ENCODE results near the gene DOC2A.

Gene DOC2A

DNA sequence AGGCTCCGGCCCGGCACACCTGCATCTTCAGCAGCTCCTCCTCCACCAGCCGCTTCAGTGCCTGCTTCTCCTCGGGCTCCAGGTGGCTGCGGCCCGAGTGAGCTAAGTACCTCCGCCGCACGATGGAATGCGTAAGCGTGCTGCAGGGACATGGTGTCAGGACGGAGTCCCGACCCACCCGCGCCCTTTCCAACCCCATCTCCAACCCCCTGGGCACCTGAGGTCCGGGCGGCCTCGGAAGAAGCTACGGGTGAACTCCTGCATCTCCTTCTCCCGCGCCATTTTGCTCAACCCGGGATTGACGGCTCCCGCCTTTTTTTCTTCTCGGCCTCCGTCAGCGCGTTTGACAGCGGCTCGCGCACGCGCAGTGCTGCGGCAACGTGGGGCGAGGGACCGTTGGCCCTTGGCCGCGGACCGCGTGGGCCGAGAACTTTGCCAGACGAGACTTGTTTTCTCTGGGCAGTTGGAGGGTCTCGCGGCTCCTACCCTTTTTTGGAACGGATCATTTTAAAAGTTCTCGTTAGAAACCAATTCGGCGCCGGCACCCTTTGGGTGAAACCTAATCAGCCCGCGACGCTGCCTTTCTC is 15.4 kb downstream of the DOC2A start, which contains the start of gene HIRIP3:
HIRIP3 (minus strand) TSS at position 294 of the 587 bp plus-strand sequence; CDS start at position 282, 12 bp downstream.
- H3K4me3 ChIP-seq (ENCODE audit: low read length): peak within 1 kb of the TSS; percentile 89
- DNase-seq (ENCODE audit: low read depth): peak; percentile 63
- TF ChIP-seq, protein P1, sequence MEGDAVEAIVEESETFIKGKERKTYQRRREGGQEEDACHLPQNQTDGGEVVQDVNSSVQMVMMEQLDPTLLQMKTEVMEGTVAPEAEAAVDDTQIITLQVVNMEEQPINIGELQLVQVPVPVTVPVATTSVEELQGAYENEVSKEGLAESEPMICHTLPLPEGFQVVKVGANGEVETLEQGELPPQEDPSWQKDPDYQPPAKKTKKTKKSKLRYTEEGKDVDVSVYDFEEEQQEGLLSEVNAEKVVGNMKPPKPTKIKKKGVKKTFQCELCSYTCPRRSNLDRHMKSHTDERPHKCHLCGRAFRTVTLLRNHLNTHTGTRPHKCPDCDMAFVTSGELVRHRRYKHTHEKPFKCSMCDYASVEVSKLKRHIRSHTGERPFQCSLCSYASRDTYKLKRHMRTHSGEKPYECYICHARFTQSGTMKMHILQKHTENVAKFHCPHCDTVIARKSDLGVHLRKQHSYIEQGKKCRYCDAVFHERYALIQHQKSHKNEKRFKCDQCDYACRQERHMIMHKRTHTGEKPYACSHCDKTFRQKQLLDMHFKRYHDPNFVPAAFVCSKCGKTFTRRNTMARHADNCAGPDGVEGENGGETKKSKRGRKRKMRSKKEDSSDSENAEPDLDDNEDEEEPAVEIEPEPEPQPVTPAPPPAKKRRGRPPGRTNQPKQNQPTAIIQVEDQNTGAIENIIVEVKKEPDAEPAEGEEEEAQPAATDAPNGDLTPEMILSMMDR (conservative IDR thresholded peaks at IDR 0.05; ENCODE audit: low read length): no peak

DNA sequence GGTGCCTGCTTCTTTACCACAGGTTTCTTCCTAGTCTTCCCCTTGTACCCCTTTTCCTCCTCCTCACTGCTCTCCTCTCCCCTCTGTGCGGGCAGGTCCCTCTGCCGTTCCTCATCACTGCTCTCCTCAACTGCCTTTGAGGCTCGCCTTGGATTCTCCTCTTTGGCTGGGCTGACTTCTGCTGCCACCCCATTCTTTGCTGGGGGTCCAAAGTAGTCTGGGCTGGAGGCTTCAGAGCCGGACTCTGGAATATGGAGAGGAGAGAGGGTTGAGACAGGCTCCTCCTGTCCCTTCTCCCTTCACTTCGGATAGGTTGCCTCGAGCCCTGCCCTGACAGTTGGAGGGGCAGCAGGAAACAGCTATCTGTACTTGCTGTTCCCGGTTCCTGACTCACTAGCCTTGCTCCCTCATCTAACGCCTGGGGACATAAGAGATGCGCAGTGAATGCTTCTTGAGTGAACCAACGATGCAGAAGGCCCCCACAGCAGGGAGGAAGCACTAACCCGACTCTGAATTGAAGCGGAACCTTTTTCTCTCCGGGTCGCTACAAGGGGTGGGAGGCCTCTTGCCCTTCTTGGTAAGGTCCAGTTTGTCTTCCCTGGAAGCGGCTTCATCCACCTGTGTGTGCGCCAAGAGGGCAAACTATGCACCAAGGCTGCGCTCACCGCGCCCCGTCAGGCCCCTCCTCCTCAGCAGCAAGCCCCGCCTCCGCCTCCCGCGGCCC is 16.1 kb downstream of the DOC2A start:
- peak overlapping the region; percentile 89 for H3K4me3 ChIP-seq (ENCODE audit: low read length)
- TF ChIP-seq, protein P1 (conservative IDR thresholded peaks at IDR 0.05; ENCODE audit: low read length): no peak
- DNase-seq (ENCODE audit: low read depth): peak; percentile 33

DNA sequence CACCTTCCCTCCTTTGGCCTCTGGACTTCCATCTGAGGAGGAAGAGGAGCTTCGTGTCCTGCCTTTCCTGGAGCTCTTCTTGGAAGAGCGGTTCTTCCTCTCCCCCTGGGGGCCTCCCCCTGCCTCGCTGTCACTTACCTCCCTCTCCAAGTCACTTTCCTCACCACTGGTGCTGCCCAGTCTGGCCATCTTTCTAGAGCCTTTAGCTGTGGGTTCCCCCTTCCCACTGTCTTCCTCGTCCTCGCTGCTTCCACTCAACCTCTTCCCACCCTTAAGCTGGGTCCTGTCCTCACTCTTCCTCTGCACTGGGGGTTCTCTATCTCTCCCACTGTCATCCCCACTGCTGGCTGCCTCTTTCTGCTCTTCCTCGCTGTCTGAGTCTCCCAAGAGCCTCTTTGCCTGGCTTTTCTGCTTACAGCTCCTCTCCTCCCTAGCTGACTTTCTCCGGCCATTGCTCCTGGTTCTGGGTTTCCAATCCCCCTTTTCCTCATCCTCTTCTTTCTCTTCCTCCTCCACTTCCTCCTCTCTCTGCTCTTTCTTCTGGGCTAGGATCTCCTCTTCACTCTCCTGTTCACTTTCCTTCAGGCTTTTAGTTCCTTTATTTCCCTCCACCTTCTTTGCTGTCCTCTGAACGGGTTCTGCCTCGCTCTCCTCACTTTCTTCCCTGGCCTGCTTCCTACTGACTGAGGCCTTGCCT is 16.8 kb downstream of the DOC2A start:
- H3K4me3 ChIP-seq (ENCODE audit: low read length): no peak overlapping the region; the same call in 1 of the 2 replicates
- TF ChIP-seq, protein P1 (conservative IDR thresholded peaks at IDR 0.05; ENCODE audit: low read length): no peak
- DNase-seq (ENCODE audit: low read depth): no peak

DNA sequence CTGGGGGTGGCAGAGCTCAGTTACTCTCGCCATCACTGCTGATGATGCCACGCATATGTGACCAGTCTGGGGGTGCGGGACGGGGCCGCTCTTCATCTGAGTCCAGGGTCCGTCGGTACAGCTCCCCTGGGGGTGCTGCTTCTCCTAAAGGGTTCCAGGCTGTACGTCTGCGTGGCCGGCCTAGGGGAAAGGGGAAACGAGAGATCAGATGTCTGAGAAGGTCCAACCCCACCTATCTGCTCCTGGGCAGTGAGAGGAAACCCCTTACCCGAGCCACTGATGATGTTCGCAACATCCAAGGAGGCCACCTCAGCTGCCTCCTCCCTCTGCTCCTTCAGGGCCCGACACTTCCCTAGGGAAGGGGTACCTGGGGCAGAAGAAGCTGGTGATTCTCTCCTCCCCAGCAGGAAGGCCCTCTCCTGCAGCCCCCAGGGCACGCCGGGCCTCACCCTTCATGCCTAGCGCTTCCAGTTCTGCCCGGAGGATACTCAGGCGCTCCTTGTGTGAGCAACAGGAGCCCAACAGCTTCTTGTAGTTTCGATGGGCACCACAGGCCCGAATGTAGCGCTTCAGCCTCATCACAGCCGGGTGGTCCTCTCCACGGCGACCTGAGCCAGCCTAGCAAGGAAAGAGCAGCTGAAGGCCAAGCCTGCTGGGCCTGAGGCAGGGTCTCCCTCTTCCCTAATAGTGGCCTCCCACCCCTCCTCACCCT is 17.5 kb downstream of the DOC2A start:
- TF ChIP-seq, protein P1 (conservative IDR thresholded peaks at IDR 0.05; ENCODE audit: low read length): no peak
- DNase-seq (ENCODE audit: low read depth): no peak
- no peak overlapping the region for H3K4me3 ChIP-seq (ENCODE audit: low read length)

DNA sequence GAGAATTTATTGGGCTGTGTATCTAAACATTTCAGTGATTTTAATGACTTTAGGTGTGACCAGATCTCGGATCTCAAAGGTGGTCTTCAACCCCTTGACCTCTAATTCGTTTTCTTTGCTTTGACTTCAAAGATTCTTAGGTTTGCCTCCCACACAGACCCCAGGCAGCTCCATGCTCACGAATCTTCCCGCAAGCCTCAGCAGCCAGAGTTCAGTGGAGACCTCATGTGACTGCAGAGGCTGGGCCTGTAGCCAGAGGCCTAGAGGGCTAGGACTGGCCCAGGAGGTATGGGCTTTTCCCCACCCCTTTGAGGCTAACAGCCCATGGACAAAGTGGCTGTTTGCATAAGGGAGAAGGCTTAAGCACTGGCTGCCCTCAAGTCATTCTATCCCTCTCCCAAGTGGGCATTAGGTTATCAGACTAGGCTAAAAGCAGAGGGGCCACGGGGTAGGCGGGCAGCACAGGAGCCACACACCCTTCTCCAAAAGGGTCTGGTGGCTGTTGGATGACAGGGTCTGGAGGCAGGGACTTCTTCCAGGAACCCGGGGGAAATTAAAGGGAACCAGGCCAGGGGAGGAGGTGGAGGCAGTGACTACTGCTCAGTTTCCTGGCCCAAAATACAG is 18.4 kb downstream of the DOC2A start:
- H3K4me3 ChIP-seq (ENCODE audit: low read length): no peak overlapping the region
- DNase-seq (ENCODE audit: low read depth): no peak
- TF ChIP-seq, protein P1 (conservative IDR thresholded peaks at IDR 0.05; ENCODE audit: low read length): no peak

DNA sequence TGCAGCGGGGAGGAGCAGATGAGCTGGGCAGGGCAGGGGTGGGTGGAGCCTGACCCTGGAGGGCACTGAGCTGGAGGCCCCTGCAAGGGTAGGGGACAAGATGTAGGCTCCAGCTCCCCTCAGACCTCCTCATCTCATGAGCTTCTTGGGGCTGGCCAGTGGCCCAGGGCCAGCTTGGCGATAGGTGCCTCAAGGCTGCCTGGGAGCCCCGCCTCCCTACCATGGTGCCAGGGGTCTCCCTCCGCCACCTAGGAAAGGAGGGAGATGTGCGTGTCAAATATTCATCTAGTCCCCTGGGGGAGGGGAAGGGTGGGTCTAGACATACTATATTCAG is 19.3 kb downstream of the DOC2A start:
- H3K4me3 ChIP-seq (ENCODE audit: low read length): no peak overlapping the region
- no peak for DNase-seq (ENCODE audit: low read depth)
- TF ChIP-seq, protein P1 (conservative IDR thresholded peaks at IDR 0.05; ENCODE audit: low read length): no peak

All from AG10803 (cell line).